SK-N-SH treated with all-trans-retinoic acid at 6 μM for 48 hours (cell line): Measurements from ENCODE around the gene HMBS.

ENCODE experiments used
- ESRRG ChIP-seq: fragments of 250-450 bp; sonication (Bioruptor Pico); IDR thresholded peaks from 2 replicates; pipeline ENCODE4 v1.6.1; 2021; ENCODE audit warnings: mild to moderate bottlenecking
- GLIS3 ChIP-seq: fragments of 250-450 bp; sonication (Bioruptor Pico); IDR thresholded peaks from 2 replicates; pipeline ENCODE4 v1.5.0; 2020; ENCODE audit warnings: mild to moderate bottlenecking, moderate library complexity
- PATZ1 ChIP-seq: fragments of 250-450 bp; sonication (Bioruptor Pico); IDR thresholded peaks from 2 replicates; pipeline ENCODE4 v1.8.0; 2020; ENCODE audit warnings: mild to moderate bottlenecking, moderate library complexity, borderline replicate concordance
- PPARA ChIP-seq: fragments of 250-450 bp; sonication (Bioruptor Pico); IDR thresholded peaks from 2 replicates; pipeline ENCODE4 v1.5.0; 2020; ENCODE audit warnings: mild to moderate bottlenecking, borderline replicate concordance
- RARB ChIP-seq: fragments of 250-450 bp; sonication (Bioruptor Pico); IDR thresholded peaks from 2 replicates; pipeline ENCODE4 v1.8.0; 2021; ENCODE audit warnings: mild to moderate bottlenecking, moderate library complexity
- TF ChIP-seq, protein P1 (sequence below): fragments of 250-450 bp; sonication (Bioruptor Pico); IDR thresholded peaks from 2 replicates; pipeline ENCODE4 v1.8.0; 2021; ENCODE audit warnings: low read depth, mild to moderate bottlenecking, moderate library complexity, borderline replicate concordance
- TF ChIP-seq, protein P2 (sequence below): fragments of 250-450 bp; sonication (Bioruptor Pico); IDR thresholded peaks from 2 replicates; pipeline ENCODE4 v1.5.1; 2020; ENCODE audit warnings: low read depth, mild to moderate bottlenecking, moderate library complexity

DNA sequence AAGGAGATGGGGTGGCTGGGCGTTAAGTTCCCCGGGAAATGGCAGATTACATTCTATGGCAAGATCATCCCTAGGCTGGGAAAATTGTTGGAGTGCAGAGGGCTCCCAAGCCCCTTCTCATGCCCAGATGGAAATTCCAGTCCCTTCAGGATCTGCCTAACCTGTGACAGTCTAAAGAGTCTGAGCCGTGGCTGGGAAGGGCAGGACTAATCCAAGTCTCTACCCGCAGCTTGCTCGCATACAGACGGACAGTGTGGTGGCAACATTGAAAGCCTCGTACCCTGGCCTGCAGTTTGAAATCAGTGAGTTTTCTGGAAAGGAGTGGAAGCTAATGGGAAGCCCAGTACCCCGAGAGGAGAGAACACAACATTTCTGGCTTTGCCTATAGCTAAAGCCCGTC, 3.7 kb downstream of the HMBS start:
- no peak for TF ChIP-seq PATZ1 (CRISPR knock-in tag)
- TF ChIP-seq GLIS3: no peak
- TF ChIP-seq, protein P1, sequence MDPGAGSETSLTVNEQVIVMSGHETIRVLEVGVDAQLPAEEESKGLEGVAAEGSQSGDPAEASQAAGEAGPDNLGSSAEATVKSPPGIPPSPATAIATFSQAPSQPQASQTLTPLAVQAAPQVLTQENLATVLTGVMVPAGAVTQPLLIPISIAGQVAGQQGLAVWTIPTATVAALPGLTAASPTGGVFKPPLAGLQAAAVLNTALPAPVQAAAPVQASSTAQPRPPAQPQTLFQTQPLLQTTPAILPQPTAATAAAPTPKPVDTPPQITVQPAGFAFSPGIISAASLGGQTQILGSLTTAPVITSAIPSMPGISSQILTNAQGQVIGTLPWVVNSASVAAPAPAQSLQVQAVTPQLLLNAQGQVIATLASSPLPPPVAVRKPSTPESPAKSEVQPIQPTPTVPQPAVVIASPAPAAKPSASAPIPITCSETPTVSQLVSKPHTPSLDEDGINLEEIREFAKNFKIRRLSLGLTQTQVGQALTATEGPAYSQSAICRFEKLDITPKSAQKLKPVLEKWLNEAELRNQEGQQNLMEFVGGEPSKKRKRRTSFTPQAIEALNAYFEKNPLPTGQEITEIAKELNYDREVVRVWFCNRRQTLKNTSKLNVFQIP (CRISPR knock-in tag): no peak
- TF ChIP-seq PPARA (CRISPR knock-in tag): no peak
- TF ChIP-seq, protein P2, sequence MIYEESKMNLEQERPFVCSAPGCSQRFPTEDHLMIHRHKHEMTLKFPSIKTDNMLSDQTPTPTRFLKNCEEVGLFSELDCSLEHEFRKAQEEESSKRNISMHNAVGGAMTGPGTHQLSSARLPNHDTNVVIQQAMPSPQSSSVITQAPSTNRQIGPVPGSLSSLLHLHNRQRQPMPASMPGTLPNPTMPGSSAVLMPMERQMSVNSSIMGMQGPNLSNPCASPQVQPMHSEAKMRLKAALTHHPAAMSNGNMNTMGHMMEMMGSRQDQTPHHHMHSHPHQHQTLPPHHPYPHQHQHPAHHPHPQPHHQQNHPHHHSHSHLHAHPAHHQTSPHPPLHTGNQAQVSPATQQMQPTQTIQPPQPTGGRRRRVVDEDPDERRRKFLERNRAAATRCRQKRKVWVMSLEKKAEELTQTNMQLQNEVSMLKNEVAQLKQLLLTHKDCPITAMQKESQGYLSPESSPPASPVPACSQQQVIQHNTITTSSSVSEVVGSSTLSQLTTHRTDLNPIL: no peak
- TF ChIP-seq ESRRG (CRISPR knock-in tag): no peak
- no peak for TF ChIP-seq RARB (CRISPR knock-in tag)
